Bone marrow (tissue), 2 donors: ENCODE measurements around the gene OSBPL6.
A peak's percentile ranks its signal among the peaks of the same experiment; 100 is the strongest.
"Not testable (repeated sequence)": the region's sequence is repeated elsewhere in the genome, so short reads cannot be mapped to it uniquely, and the experiment has no call there.

Experiments used
- DNase-seq, 2 donors: peaks; one replicate each; lab custom pipeline; 2025; lab: John Stamatoyannopoulos, UW

Gene OSBPL6

GRCh38 chr2:178401994-178402437 is 207.7 kb downstream of the OSBPL6 start:
- no peak for DNase-seq

GRCh38 chr2:178403671-178404306 is 209.5 kb downstream of the OSBPL6 start:
- DNase-seq, result no peak

GRCh38 chr2:178404368-178404767 is 210.1 kb downstream of the OSBPL6 start:
- peak in 1 of 2 donors; percentile 81 for DNase-seq

GRCh38 chr2:178409261-178409660 is 214.9 kb downstream of the OSBPL6 start:
- no peak for DNase-seq

- DNase-seq, result no peak
These were observed 217.7 kb downstream of the OSBPL6 start for GRCh38 chr2:178412047-178412446.

GRCh38 chr2:178412453-178412852 is 218.1 kb downstream of the OSBPL6 start:
- DNase-seq, result not testable (repeated sequence)

- peak; percentile 70 to 75 for DNase-seq
These were observed 219.4 kb downstream of the OSBPL6 start for GRCh38 chr2:178413472-178414265.

GRCh38 chr2:178414266-178415247 is 220.2 kb downstream of the OSBPL6 start:
- DNase-seq, result peak; percentile 54 to 93

- no peak for DNase-seq
These were observed 221.7 kb downstream of the OSBPL6 start for GRCh38 chr2:178415979-178416378.

GRCh38 chr2:178417916-178418315 is 223.6 kb downstream of the OSBPL6 start:
- DNase-seq, result no peak

GRCh38 chr2:178418426-178418825 is 224.1 kb downstream of the OSBPL6 start:
- DNase-seq, result no peak

GRCh38 chr2:178419123-178419522 is 224.8 kb downstream of the OSBPL6 start:
- no peak for DNase-seq

GRCh38 chr2:178420463-178420999 is 226.2 kb downstream of the OSBPL6 start:
- no peak for DNase-seq

- no peak for DNase-seq
These were observed 227.8 kb downstream of the OSBPL6 start for GRCh38 chr2:178422097-178422496.

- DNase-seq, result not testable (repeated sequence)
These were observed 229.4 kb downstream of the OSBPL6 start for GRCh38 chr2:178423746-178424145.

GRCh38 chr2:178425255-178425827 is 231.0 kb downstream of the OSBPL6 start:
- no peak for DNase-seq

- DNase-seq, result no peak
These were observed 232.1 kb downstream of the OSBPL6 start for GRCh38 chr2:178426388-178426787.

GRCh38 chr2:178427458-178427857 is 233.1 kb downstream of the OSBPL6 start:
- DNase-seq, result no peak

- no peak for DNase-seq
These were observed 234.1 kb downstream of the OSBPL6 start for GRCh38 chr2:178428396-178428806.

GRCh38 chr2:178429336-178429735 is 235.0 kb downstream of the OSBPL6 start:
- no peak for DNase-seq

- no peak for DNase-seq
These were observed 242.3 kb downstream of the OSBPL6 start for GRCh38 chr2:178436662-178437061.
